SKM-1 (cell line): ENCODE measurements around the gene PATJ.
A peak's percentile ranks its signal among the peaks of the same experiment; 100 is the strongest.
"Not testable (repeated sequence)": the region's sequence is repeated elsewhere in the genome, so short reads cannot be mapped to it uniquely, and the experiment has no call there.

Experiments
- DNase-seq: peaks from one replicate; lab custom pipeline; 2025; ENCODE audit not compliant: unreplicated experiment; lab: John Stamatoyannopoulos, UW

Gene PATJ

DNA sequence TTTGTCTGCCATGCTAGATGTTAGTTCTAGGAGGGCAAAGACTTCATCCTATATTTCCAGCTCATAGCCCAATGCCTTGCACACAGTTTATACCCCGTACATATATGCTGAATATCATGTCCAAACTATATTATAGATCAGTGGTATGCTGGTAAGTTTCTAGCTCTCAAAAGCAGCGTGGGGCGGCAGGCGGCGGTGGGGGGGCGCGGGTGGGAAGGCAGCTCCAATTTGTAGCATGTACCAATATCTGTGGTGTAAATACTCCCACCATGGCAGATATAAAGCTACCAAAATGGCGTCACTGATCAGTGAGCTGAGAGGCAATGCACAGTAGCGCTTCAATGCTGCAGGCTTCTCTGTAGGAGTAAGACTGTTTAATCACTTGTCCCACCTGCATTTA, 77.1 kb downstream of the PATJ start:
- DNase-seq = no peak

- no peak for DNase-seq
These were observed 83.1 kb downstream of the PATJ start for GRCh38 chr1:61825393-61825792.

DNA sequence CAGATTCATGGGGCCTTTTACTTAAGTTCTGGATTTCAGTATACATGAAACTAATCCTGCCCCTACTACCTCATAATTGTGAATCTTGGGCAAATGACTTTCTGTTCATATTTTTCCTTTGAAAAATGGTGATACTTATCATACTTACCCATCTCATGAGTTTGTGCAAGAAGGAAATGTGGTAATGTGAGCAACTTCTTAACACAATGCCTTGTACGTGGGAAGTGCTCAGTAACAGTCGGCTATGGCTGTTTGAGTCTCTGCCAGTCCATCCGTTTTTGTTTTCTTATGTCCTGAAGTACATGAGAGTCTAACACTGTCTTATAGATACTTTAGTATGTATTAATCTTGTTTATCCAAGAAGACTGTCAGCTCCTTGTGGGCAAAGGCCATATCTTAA, 86.5 kb downstream of the PATJ start:
- peak; percentile 51 for DNase-seq

GRCh38 chr1:61836649-61837048, 94.4 kb downstream of the PATJ start:
- no peak for DNase-seq

- DNase-seq = not testable (repeated sequence)
These were observed 95.3 kb downstream of the PATJ start for GRCh38 chr1:61837607-61838006.

DNA sequence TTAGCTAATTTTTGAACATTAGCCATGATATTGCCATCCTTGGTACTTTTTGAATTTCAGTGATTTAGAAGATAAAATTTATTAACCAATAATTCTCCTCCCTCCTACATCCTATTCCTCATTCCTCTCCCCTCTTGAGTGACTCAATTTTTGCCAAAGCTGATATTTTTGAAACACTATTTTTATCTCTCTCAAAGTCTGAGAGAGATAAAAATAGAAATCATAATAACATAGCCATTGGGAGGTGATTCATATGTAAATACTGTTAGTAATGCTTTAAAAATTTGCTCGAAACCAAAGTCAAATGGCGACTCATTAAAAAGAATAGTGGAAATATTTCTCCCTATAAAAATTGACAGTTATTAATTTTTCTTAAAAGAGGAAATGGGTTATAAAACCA, 97.4 kb downstream of the PATJ start:
- DNase-seq = no peak

- no peak for DNase-seq
These were observed 99.8 kb downstream of the PATJ start for GRCh38 chr1:61842036-61842435.

DNA sequence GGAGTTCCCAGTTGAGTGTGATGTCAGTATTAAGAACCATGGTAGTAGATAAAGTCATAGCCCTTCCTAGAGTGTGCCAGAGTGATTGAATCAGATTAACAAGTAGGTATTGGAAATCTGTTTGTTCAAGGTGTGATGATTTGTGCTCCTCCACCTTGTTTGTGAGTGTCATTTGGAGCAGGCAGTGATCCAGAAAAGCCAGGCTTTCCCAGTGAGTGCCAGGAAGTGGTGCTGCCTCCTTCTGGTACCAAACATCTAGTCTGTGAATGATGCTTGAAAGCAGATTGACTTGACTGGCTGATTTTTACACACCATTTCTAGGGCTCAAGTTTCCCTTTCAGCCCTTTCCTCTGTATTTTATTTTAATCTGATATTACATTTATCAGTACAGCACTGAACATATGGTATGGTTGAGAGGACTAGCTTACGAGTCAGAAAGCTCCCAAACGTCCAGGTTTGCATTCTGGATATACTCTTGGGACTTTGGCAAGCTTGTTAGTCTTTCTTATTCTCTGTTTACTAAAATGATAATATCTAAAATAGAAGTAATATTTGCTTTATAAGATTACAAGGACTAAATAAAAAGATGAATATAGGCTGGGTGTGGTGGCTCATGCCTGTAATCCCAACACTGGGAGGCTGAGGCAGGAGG, 100.7 kb downstream of the PATJ start:
- DNase-seq = no peak

DNA sequence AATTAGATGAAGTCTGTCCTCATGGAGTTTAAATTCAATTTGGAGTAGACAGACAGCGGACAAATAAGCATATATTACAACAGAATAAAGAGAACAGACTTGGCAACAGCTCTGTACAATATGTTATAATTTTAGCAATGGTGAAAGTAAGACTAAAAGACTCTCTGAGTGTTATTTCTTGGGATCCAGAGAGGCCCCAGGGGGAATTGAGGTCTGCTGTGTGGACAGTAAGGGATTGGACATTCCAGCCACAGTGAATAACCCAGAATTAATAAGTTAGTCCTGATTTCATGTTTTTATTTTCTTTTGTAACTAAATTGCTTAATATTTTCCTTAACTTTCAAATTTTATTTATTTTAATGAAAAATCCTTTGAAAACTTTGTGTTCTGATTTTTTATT, 101.7 kb downstream of the PATJ start:
- no peak for DNase-seq

DNA sequence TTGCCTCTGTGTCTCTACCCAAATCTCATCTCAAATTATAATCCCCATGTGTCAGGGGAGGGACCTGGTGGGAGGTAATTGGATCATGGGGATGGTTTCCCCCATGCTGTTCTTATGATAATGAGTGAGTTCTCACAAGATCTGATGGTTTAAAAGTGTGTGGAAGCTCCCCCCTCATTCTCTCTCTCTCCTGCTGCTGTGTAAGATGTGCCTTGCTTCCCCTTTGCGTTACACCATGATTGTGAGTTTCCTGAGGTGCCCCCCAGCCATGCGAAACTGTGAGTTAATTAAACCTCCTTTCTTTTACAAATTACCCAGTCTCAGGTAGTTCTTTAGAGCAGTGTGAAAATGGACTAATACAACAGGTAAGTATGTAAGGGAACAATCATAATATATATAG, 102.4 kb downstream of the PATJ start:
- not testable (repeated sequence) for DNase-seq

GRCh38 chr1:61851235-61851634, 109.0 kb downstream of the PATJ start:
- no peak for DNase-seq

GRCh38 chr1:61851849-61852669, 109.8 kb downstream of the PATJ start:
- peak; percentile 8 for DNase-seq

GRCh38 chr1:61852670-61853015, 110.4 kb downstream of the PATJ start:
- DNase-seq = no peak

- DNase-seq = no peak
These were observed 111.3 kb downstream of the PATJ start for GRCh38 chr1:61853583-61853982.

DNA sequence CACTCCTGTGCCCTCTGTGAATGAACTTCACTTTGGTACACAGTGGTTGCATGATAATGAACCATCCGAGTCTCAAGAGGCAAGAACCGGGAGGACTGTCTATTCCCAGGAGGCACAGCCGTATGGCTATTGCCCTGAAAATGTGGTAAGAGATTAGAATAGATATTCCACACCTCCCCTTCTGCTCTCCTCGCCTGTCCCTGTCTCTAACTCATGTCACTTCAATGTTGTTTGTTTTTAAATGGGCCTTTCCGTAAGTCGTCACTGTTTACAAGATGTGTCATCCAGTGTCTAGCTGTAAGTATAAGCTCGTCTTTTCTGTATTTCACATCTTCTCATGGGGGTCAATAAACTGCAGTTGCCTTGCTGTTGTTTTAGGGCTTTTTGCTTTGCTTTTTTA, 122.2 kb downstream of the PATJ start:
- no peak for DNase-seq

- DNase-seq = no peak
These were observed 123.5 kb downstream of the PATJ start for GRCh38 chr1:61865646-61866220.

- DNase-seq = no peak
These were observed 127.4 kb downstream of the PATJ start for GRCh38 chr1:61869691-61870109.

GRCh38 chr1:61872206-61872605, 129.9 kb downstream of the PATJ start:
- no peak for DNase-seq

- no peak for DNase-seq
These were observed 131.3 kb downstream of the PATJ start for GRCh38 chr1:61873581-61873980.

DNA sequence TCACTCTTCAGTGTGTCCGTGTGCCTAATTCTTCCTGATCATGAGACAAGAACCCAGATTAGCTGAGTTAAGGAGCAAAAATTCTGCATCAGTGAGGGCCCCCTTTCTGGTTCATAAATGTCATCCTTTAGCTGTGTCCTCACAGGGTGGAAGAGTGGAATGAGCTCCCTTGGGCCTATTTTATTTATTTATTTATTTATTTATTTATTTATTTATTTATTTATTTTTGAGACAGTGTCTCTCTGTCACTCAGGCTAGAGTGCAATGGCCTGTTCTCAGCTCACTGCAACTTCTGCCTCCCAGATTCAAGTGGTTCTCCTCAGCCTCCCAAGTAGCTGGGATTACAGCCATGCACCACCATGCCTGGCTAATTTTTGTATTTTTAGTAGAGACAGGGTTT, 131.7 kb downstream of the PATJ start:
- no peak for DNase-seq

- no peak for DNase-seq
These were observed 132.9 kb downstream of the PATJ start for GRCh38 chr1:61875198-61875597.

GRCh38 chr1:61879887-61880474, 137.7 kb downstream of the PATJ start:
- not testable (repeated sequence) for DNase-seq
